ENCODE results near the gene CROCC2.

CROCC2 gene

DNA sequence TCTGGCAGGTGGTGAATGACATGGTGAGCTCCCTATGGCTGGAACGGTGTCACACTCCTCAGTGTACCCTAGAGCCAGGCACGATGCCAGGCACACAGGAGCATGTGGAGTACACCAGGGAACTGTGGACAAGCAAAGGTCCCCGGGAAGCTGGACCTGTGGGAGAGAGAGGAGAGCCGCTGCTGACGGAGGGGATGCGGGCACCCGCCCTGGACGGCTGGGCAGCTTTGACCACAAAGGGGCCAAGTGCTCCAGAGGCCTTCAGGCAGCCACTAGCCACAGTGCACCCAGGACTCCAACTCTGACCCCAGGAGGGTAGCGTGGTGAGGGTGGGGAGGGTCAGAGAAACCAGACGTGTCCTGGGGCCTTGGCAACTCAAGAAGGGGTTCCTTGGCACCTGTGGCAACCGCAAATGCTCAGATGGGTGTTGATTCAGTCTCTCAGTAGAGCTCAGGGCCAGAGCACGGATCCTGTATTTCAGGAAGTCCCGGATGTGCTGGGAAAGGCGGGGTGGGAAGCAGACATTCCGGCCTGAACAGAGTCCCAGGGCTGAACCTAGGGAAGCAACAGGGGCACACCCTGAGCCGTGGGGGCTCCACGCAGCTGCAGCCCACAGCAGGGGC lies 7.9 kb upstream of the CROCC2 start:
- no peak for DNase-seq (ENCODE audit: low read depth)
- no peak overlapping the region for H3K4me3 ChIP-seq (ENCODE audit: low read depth, low read length)
- TF ChIP-seq, protein P1, sequence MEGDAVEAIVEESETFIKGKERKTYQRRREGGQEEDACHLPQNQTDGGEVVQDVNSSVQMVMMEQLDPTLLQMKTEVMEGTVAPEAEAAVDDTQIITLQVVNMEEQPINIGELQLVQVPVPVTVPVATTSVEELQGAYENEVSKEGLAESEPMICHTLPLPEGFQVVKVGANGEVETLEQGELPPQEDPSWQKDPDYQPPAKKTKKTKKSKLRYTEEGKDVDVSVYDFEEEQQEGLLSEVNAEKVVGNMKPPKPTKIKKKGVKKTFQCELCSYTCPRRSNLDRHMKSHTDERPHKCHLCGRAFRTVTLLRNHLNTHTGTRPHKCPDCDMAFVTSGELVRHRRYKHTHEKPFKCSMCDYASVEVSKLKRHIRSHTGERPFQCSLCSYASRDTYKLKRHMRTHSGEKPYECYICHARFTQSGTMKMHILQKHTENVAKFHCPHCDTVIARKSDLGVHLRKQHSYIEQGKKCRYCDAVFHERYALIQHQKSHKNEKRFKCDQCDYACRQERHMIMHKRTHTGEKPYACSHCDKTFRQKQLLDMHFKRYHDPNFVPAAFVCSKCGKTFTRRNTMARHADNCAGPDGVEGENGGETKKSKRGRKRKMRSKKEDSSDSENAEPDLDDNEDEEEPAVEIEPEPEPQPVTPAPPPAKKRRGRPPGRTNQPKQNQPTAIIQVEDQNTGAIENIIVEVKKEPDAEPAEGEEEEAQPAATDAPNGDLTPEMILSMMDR (IDR thresholded peaks at IDR 0.05; ENCODE audit: insufficient read depth, low read depth, low read length, missing control alignments): no peak

DNA sequence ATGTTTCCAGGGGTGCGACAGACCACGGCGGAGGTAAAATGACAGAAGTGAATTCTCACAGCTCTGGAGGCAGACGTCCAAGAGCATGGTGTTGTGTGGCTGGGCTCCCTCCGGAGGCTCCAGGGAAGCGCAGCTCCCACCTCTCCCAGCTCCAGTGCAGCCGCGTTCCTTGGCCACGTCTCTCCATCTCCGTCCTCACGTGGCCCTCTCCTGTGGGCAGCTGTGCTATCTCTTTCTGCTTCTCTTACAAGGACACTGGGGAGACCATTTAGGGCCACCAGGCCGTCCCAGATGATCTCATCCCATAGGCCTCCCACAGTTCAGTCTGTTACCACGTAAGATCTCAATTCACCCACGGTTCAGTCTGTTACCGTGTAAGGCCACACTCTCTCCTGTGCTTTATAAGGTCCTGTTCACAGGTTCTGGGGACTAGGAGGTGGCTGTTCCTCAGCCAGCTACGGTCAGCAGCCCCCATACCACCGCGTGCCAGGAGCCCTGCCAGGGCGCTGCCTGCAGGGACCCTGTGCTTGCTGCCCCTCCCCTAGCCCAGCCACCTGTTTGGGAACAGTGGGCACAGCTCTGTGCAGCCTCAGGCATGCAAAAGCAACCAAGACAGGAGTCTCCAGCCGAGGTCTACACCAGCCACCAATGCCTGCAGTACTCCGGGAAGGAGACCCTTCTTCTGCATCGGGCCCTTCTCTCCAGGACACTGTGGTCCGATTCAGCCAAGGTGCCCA lies 7.2 kb upstream of the CROCC2 start:
- TF ChIP-seq, protein P1 (IDR thresholded peaks at IDR 0.05; ENCODE audit: insufficient read depth, low read depth, low read length, missing control alignments): no peak
- H3K4me3 ChIP-seq (ENCODE audit: low read depth, low read length): no peak overlapping the region
- no peak for DNase-seq (ENCODE audit: low read depth)

DNA sequence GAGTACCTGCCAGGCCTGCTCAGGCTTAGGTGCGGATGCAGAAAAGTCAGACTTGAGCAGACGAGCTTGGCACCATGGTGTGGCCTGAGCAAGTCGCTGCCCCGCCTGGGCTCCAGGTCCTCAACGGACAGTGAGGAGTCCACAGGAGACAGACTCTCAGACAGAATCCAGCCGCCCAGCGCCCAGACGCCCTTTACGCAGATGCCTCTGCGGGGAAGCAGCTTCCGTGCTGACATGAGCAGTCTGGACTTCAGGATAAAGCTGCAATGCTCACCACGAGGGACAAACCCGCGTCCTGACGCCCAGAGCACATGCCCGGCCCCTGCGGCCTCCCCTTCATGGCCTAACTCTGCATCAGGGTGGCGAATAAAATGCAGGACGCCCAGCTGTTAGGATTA lies 6.7 kb upstream of the CROCC2 start:
- no peak for DNase-seq (ENCODE audit: low read depth)
- TF ChIP-seq, protein P1 (IDR thresholded peaks at IDR 0.05; ENCODE audit: insufficient read depth, low read depth, low read length, missing control alignments): no peak
- no peak overlapping the region for H3K4me3 ChIP-seq (ENCODE audit: low read depth, low read length)

DNA sequence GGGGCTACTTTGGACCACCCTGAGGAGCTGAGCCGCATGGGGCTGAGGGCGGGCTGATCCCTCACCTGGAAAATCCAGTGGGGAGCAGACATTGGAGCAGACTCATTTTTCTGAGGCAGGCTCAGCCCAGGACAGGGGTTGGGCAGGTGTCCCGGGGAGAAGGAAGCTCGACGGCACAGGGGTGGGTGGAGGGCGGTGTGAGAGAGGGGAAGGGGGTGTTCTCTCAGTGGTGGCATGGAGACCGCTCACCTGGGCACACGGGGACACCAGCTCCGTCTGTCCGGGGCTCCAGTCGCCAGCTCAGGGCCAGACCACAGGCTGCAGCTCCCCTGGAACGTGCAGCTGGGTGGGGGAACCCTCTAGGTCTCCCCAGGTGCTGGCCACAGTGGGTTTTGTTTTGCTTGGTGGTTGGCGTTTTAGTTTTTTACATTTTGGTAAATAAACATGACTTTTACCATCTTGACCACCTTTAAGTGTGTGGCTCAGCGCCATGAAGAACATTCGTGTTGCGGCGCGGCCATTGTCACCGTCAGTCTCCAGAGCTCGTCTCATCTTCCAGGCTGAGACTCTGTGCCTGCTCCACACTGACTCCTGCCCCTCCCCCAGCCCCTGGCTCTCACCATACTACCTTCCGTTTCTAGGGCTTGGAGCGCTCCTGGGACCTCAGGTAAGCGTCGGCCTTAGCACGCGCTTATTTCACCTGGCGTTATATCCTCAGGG lies 5.8 kb upstream of the CROCC2 start:
- no peak for DNase-seq (ENCODE audit: low read depth)
- no peak overlapping the region for H3K4me3 ChIP-seq (ENCODE audit: low read depth, low read length)
- TF ChIP-seq, protein P1 (IDR thresholded peaks at IDR 0.05; ENCODE audit: insufficient read depth, low read depth, low read length, missing control alignments): no peak

DNA sequence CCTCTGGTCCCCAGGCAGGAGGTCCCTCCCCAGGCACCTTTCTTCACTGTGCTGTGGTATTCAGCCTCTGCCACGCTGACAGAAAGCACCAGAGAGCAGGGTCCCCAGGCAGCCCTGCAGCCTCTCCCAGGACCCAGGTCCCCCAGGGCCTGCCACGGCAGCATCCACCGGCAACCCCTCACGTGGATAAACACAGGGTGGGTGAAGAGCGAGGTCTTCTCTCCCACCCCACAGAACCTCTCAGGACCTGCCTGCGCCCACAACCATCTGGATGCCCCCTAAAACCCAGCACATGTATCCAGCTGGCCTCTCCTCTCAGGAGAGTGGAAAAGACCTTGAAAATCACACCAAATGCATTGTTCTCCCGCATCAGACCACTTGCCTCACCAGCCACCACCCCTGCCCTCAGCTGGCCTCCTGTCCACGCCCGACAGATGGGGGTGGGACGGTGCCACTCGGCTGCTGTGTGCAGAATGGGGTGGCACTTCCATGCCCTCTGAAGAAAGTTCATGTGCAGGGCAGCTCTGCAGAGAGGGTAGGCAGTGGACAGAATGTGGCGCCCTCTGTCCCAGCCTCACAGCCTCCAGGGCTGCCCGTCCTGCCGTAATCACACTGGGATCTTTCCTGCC lies 4.0 kb upstream of the CROCC2 start:
- no peak for DNase-seq (ENCODE audit: low read depth)
- no peak overlapping the region for H3K4me3 ChIP-seq (ENCODE audit: low read depth, low read length)
- TF ChIP-seq, protein P1 (IDR thresholded peaks at IDR 0.05; ENCODE audit: insufficient read depth, low read depth, low read length, missing control alignments): no peak

DNA sequence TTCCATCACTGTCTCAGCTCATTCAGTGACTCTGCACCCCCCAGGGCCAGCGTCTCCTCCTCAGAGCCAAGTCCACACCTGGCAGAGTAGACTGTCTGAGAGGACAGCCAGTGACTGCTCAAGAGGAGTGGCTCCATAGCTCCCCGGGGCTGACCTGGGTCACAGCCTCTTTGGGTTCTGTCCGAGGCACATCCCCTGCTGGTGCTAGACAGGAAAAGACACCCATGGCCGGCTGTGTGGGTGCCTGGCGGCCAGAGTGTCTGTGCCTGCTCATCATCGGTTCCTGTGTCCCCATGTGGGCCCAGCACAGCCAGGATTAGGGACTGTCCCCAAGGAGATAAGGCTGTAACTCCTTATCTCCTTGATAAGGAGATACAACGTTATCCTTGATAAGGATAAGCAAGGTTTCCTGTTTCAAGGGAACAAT lies 3.5 kb upstream of the CROCC2 start:
- no peak overlapping the region for H3K4me3 ChIP-seq (ENCODE audit: low read depth, low read length)
- TF ChIP-seq, protein P1 (IDR thresholded peaks at IDR 0.05; ENCODE audit: insufficient read depth, low read depth, low read length, missing control alignments): no peak
- no peak for DNase-seq (ENCODE audit: low read depth)

Data from GM12865 (cell line).